Stomach smooth muscle (tissue), 2 donors: ENCODE results near the gene HERPUD1.

ENCODE experiments used
- H3K27ac ChIP-seq: one replicate; pipeline ENCODE4 v1.7.0; 2013; ENCODE audit warnings: mild to moderate bottlenecking, low read length, inconsistent platforms
- H3K27me3 ChIP-seq, 2 donors: one replicate each; pipeline ENCODE4 v1.7.0; 2013; ENCODE audit warnings: low read length in 2 of 2; ENCODE audit not compliant: insufficient read depth in 2 of 2, control insufficient read depth in 1 of 2
- H3K36me3 ChIP-seq, 2 donors: one replicate each; pipeline ENCODE4 v1.7.0; 2013; ENCODE audit warnings: low read length in 2 of 2; ENCODE audit not compliant: control insufficient read depth in 2 of 2, insufficient read depth in 2 of 2
- H3K4me1 ChIP-seq: one replicate; pipeline ENCODE4 v1.7.0; 2013; ENCODE audit warnings: low read length; ENCODE audit not compliant: control insufficient read depth, insufficient read depth
- H3K4me3 ChIP-seq, 2 donors: one replicate each; pipeline ENCODE4 v1.7.0; 2013; ENCODE audit warnings: low read length in 2 of 2
- H3K9ac ChIP-seq, 2 donors: one replicate each; pipeline ENCODE4 v1.7.0; 2013; ENCODE audit warnings: low read length in 2 of 2, mild to moderate bottlenecking in 1 of 2
- H3K9me3 ChIP-seq, 2 donors: one replicate each; pipeline ENCODE4 v1.7.0; 2013; ENCODE audit warnings: low read length in 2 of 2; ENCODE audit not compliant: control insufficient read depth in 2 of 2
- donor health status: healthy.
- donor health status: Pancreatic carcinoma.

The HERPUD1 gene

DNA sequence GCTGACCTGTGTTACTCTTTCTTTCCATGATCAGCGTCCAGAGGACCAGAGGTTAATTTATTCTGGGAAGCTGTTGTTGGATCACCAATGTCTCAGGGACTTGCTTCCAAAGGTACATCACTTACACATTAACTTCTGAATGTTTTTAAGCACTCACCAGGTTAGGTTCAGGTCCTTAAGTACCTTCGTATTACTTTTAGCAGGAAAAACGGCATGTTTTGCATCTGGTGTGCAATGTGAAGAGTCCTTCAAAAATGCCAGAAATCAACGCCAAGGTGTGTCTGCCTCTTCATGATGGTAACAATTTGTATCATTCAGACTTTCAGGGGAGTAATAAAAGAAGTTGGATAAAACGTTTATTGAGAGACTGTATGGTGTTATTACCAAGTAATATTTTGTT, 3.3 kb downstream of the HERPUD1 start:
- Histone ChIP-seq H3K4me3 (peak overlapping the region; percentile 21 to 55), H3K27ac (no peak overlapping the region), H3K9ac (peak overlapping the region in 1 of 2 donors; percentile 28), H3K27me3 (no peaks in the 10 kb centered on the region), H3K36me3 (peaks cover 40 to 47% of the 10 kb centered on the region in 2 donors), H3K9me3 (no peaks in the 10 kb centered on the region), H3K4me1 (peaks cover 17% of the 10 kb centered on the region)

DNA sequence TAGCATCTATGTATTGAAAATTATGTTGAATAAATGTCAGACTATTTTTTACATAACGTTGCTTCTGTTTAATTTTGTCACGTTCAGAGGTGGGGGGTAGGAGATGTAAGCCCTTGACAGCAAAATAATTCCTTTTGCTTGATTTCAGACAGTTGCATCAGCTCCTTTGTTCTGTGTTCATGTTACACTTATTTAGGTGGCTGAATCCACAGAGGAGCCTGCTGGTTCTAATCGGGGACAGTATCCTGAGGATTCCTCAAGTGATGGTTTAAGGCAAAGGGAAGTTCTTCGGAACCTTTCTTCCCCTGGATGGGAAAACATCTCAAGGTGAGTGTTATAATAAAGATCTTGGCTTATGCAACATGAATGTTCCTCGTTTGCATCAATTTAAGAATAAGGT, 4.5 kb downstream of the HERPUD1 start:
- Histone ChIP-seq H3K4me3 (no peak overlapping the region), H3K36me3 (peaks cover 51% of the 10 kb centered on the region in 2 donors), H3K27me3 (no peaks in the 10 kb centered on the region), H3K9me3 (no peaks in the 10 kb centered on the region), H3K4me1 (peaks cover 13% of the 10 kb centered on the region), H3K9ac (no peak overlapping the region), H3K27ac (no peak overlapping the region)

DNA sequence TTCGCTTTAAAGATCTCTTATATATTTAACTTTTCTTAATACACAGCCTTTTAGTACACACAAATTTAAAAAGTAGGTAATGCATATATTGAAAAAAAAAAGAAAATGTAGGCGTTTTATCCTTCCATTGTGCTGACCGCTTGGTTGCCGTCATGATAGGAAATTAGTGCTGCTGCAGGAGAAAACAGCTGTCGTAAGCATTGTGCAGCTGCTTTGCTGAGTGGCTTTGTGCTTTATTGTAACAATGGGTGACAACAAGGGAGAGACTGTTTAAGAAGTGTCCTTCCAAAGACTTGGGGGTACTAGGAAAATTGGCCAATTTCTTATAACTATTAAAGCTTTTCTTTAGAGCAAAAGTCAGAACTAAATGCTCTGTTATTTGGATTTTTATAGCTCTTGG, 5.0 kb downstream of the HERPUD1 start:
- Histone ChIP-seq H3K27ac (no peak overlapping the region), H3K4me1 (peaks cover 12% of the 10 kb centered on the region), H3K4me3 (no peak overlapping the region), H3K9me3 (no peaks in the 10 kb centered on the region), H3K36me3 (peaks cover 54 to 55% of the 10 kb centered on the region in 2 donors), H3K9ac (no peak overlapping the region), H3K27me3 (no peaks in the 10 kb centered on the region)

DNA sequence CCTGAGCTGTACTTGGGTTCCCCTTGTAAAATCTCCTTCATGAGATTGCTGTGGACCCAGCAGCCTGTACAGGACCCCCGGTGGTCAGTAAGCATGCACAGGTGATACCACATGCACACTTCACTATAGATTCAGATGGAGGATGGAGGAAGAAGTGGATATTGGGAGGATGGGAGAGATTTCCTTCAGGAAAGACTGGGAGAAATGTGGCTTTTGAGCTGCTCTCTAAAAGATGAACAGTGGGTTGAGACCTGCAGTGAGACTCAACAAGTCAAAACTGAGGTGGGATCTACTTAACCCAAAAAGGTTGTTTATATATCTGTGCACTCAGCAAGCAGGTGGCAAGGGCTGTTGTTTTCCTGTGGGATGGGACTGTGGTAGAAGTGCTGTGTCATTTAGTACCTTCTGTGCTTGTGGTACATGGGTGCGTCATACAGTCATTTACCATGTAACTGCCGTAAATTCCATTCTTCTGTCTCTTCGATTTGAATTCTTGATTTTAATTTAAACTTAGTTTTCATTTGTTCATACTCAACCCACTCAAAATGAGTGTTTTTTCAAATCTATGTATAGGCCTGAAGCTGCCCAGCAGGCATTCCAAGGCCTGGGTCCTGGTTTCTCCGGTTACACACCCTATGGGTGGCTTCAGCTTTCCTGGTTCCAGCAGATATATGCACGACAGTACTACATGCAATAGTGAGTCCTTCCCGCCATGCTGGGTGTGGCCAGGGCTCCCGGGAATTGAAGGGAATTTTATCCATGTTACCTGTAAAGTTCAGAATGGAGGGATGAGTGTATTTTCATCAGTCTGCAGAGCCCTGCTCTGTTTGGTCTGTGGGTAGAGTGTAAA, 6.9 kb downstream of the HERPUD1 start:
- Histone ChIP-seq H3K27me3 (no peaks in the 10 kb centered on the region), H3K9me3 (no peaks in the 10 kb centered on the region), H3K9ac (no peak overlapping the region), H3K27ac (no peak overlapping the region), H3K36me3 (peaks cover 72 to 73% of the 10 kb centered on the region in 2 donors), H3K4me1 (peaks cover 12% of the 10 kb centered on the region), H3K4me3 (no peak overlapping the region)

DNA sequence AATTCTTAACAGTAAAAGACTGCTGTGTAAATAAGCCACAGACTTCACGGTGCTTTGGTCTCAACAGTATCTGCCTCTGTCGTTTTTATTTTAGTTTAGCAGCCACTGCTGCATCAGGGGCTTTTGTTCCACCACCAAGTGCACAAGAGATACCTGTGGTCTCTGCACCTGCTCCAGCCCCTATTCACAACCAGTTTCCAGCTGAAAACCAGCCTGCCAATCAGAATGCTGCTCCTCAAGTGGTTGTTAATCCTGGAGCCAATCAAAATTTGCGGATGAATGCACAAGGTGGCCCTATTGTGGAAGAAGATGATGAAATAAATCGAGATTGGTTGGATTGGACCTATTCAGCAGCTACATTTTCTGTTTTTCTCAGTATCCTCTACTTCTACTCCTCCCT, 7.9 kb downstream of the HERPUD1 start:
- no peak overlapping the region for H3K27ac ChIP-seq
- peaks cover 77 to 78% of the 10 kb centered on the region in 2 donors for H3K36me3 ChIP-seq
- H3K9me3 ChIP-seq = no peaks in the 10 kb centered on the region
- no peak overlapping the region for H3K9ac ChIP-seq
- H3K4me3 ChIP-seq = no peak overlapping the region
- H3K27me3 ChIP-seq = no peaks in the 10 kb centered on the region
- H3K4me1 ChIP-seq = peaks cover 7% of the 10 kb centered on the region

DNA sequence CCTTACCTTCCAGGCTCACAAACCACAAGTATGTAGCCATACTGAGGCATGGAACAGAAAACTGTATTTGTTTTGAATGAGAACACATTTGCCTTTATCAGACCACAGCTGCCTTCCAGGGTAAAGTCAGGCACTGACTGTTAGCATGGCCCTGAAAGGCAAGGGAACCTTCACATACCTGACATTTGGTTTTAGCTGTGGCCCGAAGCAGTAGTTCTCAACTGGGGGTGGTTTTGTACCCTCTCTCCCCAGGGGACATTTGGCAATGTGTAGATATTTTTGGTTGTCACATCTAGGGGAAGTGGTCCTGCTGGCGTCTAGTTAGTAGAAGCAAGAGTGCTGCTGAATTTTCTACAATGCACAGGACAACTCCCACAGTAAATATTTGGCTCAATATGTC, 9.2 kb downstream of the HERPUD1 start:
- Histone ChIP-seq H3K9me3 (no peaks in the 10 kb centered on the region), H3K4me1 (peaks cover 2% of the 10 kb centered on the region), H3K4me3 (no peak overlapping the region), H3K9ac (no peak overlapping the region), H3K27me3 (no peaks in the 10 kb centered on the region), H3K36me3 (peaks cover 76 to 78% of the 10 kb centered on the region in 2 donors), H3K27ac (no peak overlapping the region)

DNA sequence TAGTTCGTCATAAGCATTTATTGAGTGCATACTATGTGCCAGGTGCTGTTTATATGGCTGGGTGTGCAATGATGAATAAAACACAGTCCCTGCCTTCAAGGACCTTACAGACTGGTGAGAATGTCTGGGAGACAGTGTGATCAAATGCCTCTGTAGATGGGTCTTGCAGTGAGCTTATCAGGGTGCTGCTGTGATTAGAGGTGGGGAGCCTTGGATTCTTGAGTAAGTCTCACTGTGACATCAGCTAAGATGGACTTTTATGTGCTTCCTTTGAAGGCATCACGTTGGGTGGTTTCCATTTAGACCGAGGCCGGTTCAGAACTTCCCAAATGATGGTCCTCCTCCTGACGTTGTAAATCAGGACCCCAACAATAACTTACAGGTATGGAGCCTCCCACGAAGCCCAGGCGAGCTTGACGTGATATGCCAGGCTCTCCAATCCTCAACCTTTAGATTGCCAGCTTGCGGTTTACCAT, 10.0 kb downstream of the HERPUD1 start:
- Histone ChIP-seq H3K9ac (no peak overlapping the region), H3K27me3 (no peaks in the 10 kb centered on the region), H3K4me1 (peaks cover 5% of the 10 kb centered on the region), H3K27ac (no peak overlapping the region), H3K36me3 (peaks cover 69 to 70% of the 10 kb centered on the region in 2 donors), H3K4me3 (no peak overlapping the region), H3K9me3 (no peaks in the 10 kb centered on the region)

DNA sequence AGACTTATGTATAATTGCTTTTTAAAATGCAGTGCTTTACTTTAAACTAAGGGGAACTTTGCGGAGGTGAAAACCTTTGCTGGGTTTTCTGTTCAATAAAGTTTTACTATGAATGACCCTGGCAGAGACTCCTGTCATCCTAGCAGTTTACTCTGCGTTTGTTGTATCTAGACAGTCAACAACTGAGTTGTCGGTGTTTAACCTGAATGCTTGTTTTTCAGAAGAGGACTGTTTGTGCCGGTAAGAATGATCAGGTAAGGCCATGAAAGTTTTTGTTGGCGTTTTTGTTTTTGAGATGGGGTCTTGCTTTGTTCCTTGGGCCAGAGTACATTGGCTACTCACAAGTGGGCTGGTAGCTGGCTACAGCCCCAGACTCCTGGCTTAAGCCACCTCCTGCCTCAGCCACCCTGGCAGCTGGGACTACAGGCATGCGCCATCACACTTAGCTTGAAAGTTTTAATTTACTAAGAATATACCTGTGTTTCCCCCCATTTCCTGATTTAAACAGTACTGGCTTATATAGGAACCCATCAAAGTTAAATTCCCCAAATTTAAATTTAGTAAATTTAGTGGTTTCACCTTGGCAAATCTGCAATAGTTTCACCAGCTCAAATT, 11.9 kb downstream of the HERPUD1 start:
- Histone ChIP-seq H3K27me3 (no peaks in the 10 kb centered on the region), H3K9ac (no peak overlapping the region), H3K36me3 (peaks cover 51 to 59% of the 10 kb centered on the region in 2 donors), H3K27ac (no peak overlapping the region), H3K4me3 (no peak overlapping the region), H3K4me1 (peaks cover 5% of the 10 kb centered on the region), H3K9me3 (no peaks in the 10 kb centered on the region)

DNA sequence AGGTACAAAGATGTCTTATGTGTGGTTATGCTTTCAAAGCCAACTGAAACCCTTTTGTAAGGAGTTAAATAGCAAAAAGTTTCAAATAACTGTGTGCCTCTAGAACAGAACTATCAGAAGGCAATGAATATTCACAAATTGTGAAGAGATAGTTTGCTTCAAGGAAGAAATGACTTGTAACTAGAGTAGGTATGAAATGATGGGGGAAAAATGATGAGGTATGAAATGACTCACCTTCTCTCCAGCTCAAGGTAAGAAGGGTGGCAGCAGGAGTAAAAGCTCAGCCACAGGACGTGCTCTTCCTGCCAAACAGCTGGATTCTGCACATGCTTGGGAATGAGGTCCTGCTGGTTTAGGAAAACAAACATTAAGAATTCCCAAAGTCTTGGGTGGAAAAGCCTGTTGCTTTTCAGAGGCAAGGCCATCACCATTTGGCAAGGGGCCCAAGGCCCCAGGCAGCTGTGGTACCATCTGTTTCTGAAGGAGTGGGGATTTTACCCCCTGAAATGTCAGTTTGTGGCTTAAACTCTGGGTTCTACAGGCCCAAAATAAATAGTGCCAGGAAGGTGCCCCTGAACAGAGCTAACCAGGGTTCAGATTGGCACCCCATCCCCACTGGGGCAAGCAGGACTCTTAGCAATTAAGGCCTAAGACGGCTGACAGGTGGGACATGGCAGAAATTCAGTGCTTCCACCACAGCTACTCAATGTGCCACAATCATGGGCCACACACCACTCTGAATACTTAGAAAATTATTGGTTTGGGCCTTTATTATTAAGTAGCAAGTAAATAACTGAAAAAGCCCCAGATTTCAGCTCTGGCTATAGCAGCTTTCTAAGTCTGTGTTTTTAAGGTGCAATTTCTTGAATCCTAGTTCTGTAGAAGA, 13.3 kb downstream of the HERPUD1 start:
- Histone ChIP-seq H3K27me3 (no peaks in the 10 kb centered on the region), H3K4me3 (no peak overlapping the region), H3K27ac (no peak overlapping the region), H3K9ac (no peak overlapping the region), H3K9me3 (no peaks in the 10 kb centered on the region), H3K36me3 (peaks cover 37 to 48% of the 10 kb centered on the region in 2 donors), H3K4me1 (peaks cover 5% of the 10 kb centered on the region)

DNA sequence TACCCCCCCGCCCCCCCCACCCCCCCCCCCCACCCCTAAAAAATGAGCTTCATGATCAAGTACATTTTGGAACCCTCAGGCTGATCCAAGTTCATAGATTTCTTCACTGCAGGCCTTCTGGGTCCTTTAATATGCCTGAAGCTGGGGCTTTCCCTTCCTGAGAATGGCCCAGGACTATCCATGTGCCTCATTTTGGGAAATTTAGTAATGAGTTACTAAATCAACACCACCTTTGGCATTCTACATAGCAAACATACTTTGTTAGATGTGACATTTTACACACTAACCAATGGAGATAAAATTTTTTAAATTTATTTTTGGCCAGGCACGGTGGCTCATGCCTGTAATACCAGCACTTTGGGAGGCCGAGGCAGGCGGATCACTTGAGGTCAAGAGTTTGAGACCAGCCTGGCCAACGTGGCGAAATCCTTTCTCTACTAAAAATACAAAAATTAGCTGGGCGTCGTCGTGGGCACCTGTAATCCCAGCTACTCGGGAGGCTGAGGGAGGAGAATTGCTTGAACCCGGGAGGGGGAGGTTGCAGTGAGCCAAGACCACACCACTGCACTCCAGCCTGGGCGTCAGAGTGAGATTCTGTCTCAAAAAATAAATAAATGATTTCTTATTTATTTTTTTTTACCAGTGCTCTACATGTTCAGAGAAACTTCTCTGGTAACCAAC, 14.0 kb downstream of the HERPUD1 start:
- Histone ChIP-seq H3K27me3 (no peaks in the 10 kb centered on the region), H3K27ac (no peak overlapping the region), H3K9me3 (no peaks in the 10 kb centered on the region), H3K36me3 (peaks cover 36 to 41% of the 10 kb centered on the region in 2 donors), H3K9ac (no peak overlapping the region), H3K4me1 (peaks cover 5% of the 10 kb centered on the region), H3K4me3 (no peak overlapping the region)
